ENCODE results near the gene CMTM8.

The CMTM8 gene

DNA sequence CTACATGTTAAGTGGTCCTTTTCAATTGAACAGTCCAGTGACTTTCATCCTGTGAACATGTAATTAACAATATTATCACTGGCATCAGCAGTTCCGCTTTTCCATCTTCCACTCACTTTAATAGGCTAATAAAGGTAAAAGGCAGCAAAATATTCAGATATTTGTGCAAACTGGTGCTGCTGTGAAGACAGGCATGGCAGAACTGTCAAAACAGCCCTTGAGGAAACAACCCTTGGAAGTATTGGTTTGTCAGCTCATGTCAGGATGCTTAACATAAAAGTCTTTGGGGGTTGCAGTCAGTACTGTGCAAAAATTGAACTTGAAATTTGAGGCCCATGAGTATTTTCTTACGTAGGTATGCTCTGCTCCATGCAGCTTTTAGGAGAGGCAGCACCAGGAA, 81.1 kb downstream of the CMTM8 start:
- TF ChIP-seq TARDBP (IDR thresholded peaks at IDR 0.05) = no peak
- no peak for TF ChIP-seq ARNT (IDR thresholded peaks at IDR 0.05)
- CTCF ChIA-PET = interaction anchor here (1.6 kb wide), 1 partner anchor 23 kb away, joined by 4 read pairs; no protein-coding TSS in a partner anchor
- POLR2A ChIA-PET = no interaction called here
- DNase-seq (ENCODE audit: extremely low spot score) = no peak

DNA sequence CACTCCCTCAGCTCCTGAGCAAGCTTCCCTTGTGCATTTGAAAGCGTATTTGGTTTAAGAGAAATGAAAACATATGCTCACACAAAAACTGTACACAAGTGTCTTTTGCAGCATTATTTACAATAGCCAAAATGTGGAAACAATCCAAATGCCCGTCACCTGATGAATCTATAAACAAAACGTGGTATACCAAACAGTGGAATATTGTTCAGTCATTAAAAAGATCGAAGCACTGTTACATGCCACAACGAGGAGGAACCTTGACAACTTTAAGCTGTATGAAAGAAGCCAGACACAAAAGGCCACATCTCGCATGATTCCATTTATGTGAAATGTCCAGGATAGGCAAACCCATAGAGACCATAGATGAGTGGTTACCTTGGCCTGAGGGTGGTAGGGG, 81.6 kb downstream of the CMTM8 start:
- DNase-seq (ENCODE audit: extremely low spot score) = no peak
- ChIA-PET CTCF (interaction anchor here (1.6 kb wide), 1 partner anchor 24 kb away, joined by 4 read pairs; no protein-coding TSS in a partner anchor), POLR2A (no interaction called here)
- TF ChIP-seq ZNF384 (IDR thresholded peaks at IDR 0.05) = no peak
- no peak for TF ChIP-seq CTBP1 (IDR thresholded peaks at IDR 0.05; ENCODE audit: borderline replicate concordance)
- no peak for TF ChIP-seq FOXK2 (IDR thresholded peaks at IDR 0.05)
- no peak for TF ChIP-seq L3MBTL2 (conservative IDR thresholded peaks at IDR 0.05)
- no peak for TF ChIP-seq FOXA1 (IDR thresholded peaks at IDR 0.05)

GRCh38 chr3:32321095-32321790, 82.8 kb downstream of the CMTM8 start:
- CTCF ChIA-PET = interaction anchor here (1.6 kb wide), 1 partner anchor 25 kb away, joined by 4 read pairs; no protein-coding TSS in a partner anchor
- POLR2A ChIA-PET = no interaction called here
- TF ChIP-seq L3MBTL2 (conservative IDR thresholded peaks at IDR 0.05) (peak; percentile 58; the same call in 1 of the 2 replicates), ELF4 (IDR thresholded peaks at IDR 0.05) (no peak)
- DNase-seq (ENCODE audit: extremely low spot score) = peak; percentile 41

GRCh38 chr3:32322311-32322710, 83.8 kb downstream of the CMTM8 start:
- ChIA-PET POLR2A (no interaction called here), CTCF (interaction anchor here (1.7 kb wide), 1 partner anchor 82 kb away, joined by 3 read pairs; no protein-coding TSS in a partner anchor)
- no peak for DNase-seq (ENCODE audit: extremely low spot score)
- TF ChIP-seq LEF1 (IDR thresholded peaks at IDR 0.05; ENCODE audit: borderline replicate concordance) (no peak), FOXK2 (IDR thresholded peaks at IDR 0.05) (no peak), ELF4 (IDR thresholded peaks at IDR 0.05) (no peak), SUZ12 (IDR thresholded peaks at IDR 0.05) (no peak), NFRKB (IDR thresholded peaks at IDR 0.05) (no peak), ARNT (IDR thresholded peaks at IDR 0.05) (no peak)

- ChIA-PET CTCF (interaction anchor here (1.7 kb wide), 1 partner anchor 84 kb away, joined by 3 read pairs; no protein-coding TSS in a partner anchor), POLR2A (no interaction called here)
- no peak for DNase-seq (ENCODE audit: extremely low spot score)
- TF ChIP-seq FOXA1 (IDR thresholded peaks at IDR 0.05) (no peak), L3MBTL2 (conservative IDR thresholded peaks at IDR 0.05) (no peak), ARNT (IDR thresholded peaks at IDR 0.05) (no peak), FOXM1 (IDR thresholded peaks at IDR 0.05; ENCODE audit: borderline replicate concordance) (no peak), LEF1 (IDR thresholded peaks at IDR 0.05; ENCODE audit: borderline replicate concordance) (no peak), ELF4 (IDR thresholded peaks at IDR 0.05) (no peak), SP1 (IDR thresholded peaks at IDR 0.05) (no peak), SUZ12 (IDR thresholded peaks at IDR 0.05) (no peak), CTBP1 (IDR thresholded peaks at IDR 0.05; ENCODE audit: borderline replicate concordance) (no peak), PKNOX1 (IDR thresholded peaks at IDR 0.05) (no peak), BHLHE40 (IDR thresholded peaks at IDR 0.05; ENCODE audit: borderline replicate concordance) (no peak), TARDBP (IDR thresholded peaks at IDR 0.05) (no peak), ZNF384 (IDR thresholded peaks at IDR 0.05) (no peak)
Measured at GRCh38 chr3:32323604-32324003, 85.1 kb downstream of the CMTM8 start.

DNA sequence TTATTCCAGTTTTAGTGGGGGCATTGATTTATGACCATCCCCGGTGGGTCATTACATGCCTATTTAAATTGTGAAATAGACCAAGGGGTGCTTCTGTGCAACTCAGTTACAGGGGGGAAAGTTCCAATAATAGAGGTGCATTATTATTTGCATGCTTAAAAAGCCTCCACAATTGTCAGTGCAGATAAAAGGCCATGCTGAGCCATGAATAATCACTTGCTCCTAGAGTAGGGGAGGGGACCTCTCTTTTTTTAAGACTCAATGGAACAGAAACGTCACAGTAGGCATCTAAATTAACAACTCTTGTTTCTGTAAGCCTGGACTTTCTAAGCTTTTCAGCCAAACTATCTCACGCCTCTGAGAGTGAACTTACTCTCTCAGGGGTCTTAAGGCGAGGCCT, 86.7 kb downstream of the CMTM8 start:
- TF ChIP-seq PKNOX1 (IDR thresholded peaks at IDR 0.05) (peak; percentile 55), NFRKB (IDR thresholded peaks at IDR 0.05) (no peak), BHLHE40 (IDR thresholded peaks at IDR 0.05; ENCODE audit: borderline replicate concordance) (no peak)
- POLR2A ChIA-PET = no interaction called here
- CTCF ChIA-PET = interaction anchor here (1.6 kb wide), 1 partner anchor 9 kb away, joined by 4 read pairs; no protein-coding TSS in a partner anchor
- DNase-seq (ENCODE audit: extremely low spot score) = no peak

DNA sequence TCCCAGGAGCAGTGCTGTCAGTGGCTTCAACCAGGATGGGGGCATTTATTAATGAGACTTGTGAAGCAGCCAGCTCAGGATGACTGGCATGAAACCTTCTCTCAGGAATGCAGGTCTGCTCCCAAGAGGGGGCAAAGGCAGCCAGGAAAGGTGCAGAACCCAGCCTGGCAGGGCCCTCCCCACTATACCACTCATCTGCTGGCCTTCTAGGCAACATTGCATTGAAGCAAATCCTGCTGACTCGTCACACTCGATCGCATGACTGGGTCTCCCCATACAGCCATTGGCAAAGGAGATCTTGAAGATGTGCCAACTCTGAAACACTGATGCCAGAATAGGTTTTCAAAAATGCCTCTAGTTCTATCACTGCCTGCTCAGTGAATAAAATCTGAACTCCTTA, 87.4 kb downstream of the CMTM8 start:
- TF ChIP-seq FOXM1 (IDR thresholded peaks at IDR 0.05; ENCODE audit: borderline replicate concordance) = no peak
- no peak for TF ChIP-seq FOXA1 (IDR thresholded peaks at IDR 0.05)
- no peak for TF ChIP-seq CTBP1 (IDR thresholded peaks at IDR 0.05; ENCODE audit: borderline replicate concordance)
- no peak for TF ChIP-seq ELF4 (IDR thresholded peaks at IDR 0.05)
- TF ChIP-seq SP1 (IDR thresholded peaks at IDR 0.05) = no peak
- TF ChIP-seq ZNF384 (IDR thresholded peaks at IDR 0.05) = no peak
- TF ChIP-seq PKNOX1 (IDR thresholded peaks at IDR 0.05) = no peak
- TF ChIP-seq SUZ12 (IDR thresholded peaks at IDR 0.05) = no peak
- TF ChIP-seq NFRKB (IDR thresholded peaks at IDR 0.05) = no peak
- no peak for TF ChIP-seq HDGF (IDR thresholded peaks at IDR 0.05; ENCODE audit: borderline replicate concordance)
- TF ChIP-seq ARNT (IDR thresholded peaks at IDR 0.05) = no peak
- TF ChIP-seq FOXK2 (IDR thresholded peaks at IDR 0.05) = no peak
- no peak for TF ChIP-seq TARDBP (IDR thresholded peaks at IDR 0.05)
- TF ChIP-seq L3MBTL2 (conservative IDR thresholded peaks at IDR 0.05) = no peak
- TF ChIP-seq LEF1 (IDR thresholded peaks at IDR 0.05; ENCODE audit: borderline replicate concordance) = no peak
- TF ChIP-seq BHLHE40 (IDR thresholded peaks at IDR 0.05; ENCODE audit: borderline replicate concordance) = no peak
- CTCF ChIA-PET = no interaction called here
- POLR2A ChIA-PET = no interaction called here
- DNase-seq (ENCODE audit: extremely low spot score) = no peak
